Muscle layer of colon (tissue), 2 donors: ENCODE results near the gene SPOUT1.
"Not testable (repeated sequence)": the region's sequence is repeated elsewhere in the genome, so short reads cannot be mapped to it uniquely, and the experiment has no call there.

Experiments used
- H3K27ac ChIP-seq: one replicate; pipeline ENCODE4 v1.7.0; 2013; ENCODE audit warnings: low read depth, mild to moderate bottlenecking, low read length, moderate library complexity
- H3K27me3 ChIP-seq, 2 donors: one replicate each; pipeline ENCODE4 v1.7.0; 2013; ENCODE audit warnings: low read length in 2 of 2, mild to moderate bottlenecking in 2 of 2; ENCODE audit not compliant: insufficient read depth in 2 of 2, control insufficient read depth in 1 of 2
- H3K36me3 ChIP-seq: one replicate; pipeline ENCODE4 v1.7.0; 2013; ENCODE audit warnings: mild to moderate bottlenecking, low read length; ENCODE audit not compliant: insufficient read depth
- H3K4me1 ChIP-seq: one replicate; pipeline ENCODE4 v1.7.0; 2013; ENCODE audit warnings: mild to moderate bottlenecking, low read length; ENCODE audit not compliant: insufficient read depth
- H3K4me3 ChIP-seq, 2 donors: one replicate each; pipeline ENCODE4 v1.7.0; 2013; ENCODE audit warnings: low read length in 2 of 2, low read depth in 1 of 2, mild to moderate bottlenecking in 1 of 2, moderate library complexity in 1 of 2
- H3K9ac ChIP-seq: one replicate; pipeline ENCODE4 v1.7.0; 2013; ENCODE audit warnings: low read length
- H3K9me3 ChIP-seq: one replicate; pipeline ENCODE4 v1.7.0; 2013; ENCODE audit warnings: mild to moderate bottlenecking, low read length
- donor health status: abdominal sarcoma.
- donor health status: Adenocarcinoma of cecum.

SPOUT1 gene

DNA sequence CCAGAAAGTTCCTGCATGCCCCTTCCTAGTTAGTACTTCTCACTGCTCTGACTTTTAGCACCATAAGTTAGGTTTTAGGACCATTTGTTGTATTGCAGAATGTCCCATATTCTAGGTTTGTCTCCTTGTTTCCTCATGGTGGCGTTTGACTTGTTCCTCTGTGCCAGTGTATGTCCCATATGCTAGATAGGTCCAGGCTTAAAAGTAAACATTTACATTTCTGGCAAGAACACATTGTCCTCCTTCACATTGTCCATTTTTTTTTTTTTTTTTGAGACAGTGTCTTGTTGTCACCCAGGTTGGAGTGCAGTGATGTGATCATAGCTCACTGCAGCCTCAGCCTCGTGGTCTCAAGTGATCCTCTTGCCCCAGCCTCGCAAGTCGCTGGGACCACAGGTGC is 27.1 kb downstream of the SPOUT1 start:
- no peaks in the 10 kb centered on the region for H3K9me3 ChIP-seq
- H3K4me3 ChIP-seq: no peak overlapping the region
- no peaks in the 10 kb centered on the region for H3K4me1 ChIP-seq
- no peak overlapping the region for H3K9ac ChIP-seq
- no peak overlapping the region for H3K27ac ChIP-seq
- H3K27me3 ChIP-seq: no peaks in the 10 kb centered on the region
- peaks cover 53% of the 10 kb centered on the region for H3K36me3 ChIP-seq

DNA sequence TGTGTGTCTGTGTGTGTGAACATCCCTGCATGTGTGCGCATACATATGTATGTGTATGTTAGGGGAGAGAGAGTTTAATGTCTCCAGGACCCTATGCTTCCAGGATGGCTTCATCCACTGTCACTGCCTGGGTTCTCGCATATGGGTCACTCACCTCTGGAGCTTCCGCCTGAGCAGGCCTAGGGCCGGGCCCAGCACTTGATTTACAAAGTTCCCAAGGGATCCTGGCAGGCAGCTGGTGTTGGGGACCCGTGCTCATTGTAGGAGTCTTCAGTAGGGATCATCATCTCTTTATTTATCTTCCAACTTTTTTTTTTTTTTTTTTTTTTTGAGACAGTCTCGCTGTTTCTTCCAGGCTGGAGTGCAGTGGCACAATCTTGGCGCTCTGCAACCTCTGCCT is 29.5 kb downstream of the SPOUT1 start:
- no peak overlapping the region for H3K9ac ChIP-seq
- H3K27ac ChIP-seq: no peak overlapping the region
- H3K4me3 ChIP-seq: no peak overlapping the region
- no peaks in the 10 kb centered on the region for H3K9me3 ChIP-seq
- no peaks in the 10 kb centered on the region for H3K4me1 ChIP-seq
- H3K27me3 ChIP-seq: no peaks in the 10 kb centered on the region
- H3K36me3 ChIP-seq: peaks cover 43% of the 10 kb centered on the region

DNA sequence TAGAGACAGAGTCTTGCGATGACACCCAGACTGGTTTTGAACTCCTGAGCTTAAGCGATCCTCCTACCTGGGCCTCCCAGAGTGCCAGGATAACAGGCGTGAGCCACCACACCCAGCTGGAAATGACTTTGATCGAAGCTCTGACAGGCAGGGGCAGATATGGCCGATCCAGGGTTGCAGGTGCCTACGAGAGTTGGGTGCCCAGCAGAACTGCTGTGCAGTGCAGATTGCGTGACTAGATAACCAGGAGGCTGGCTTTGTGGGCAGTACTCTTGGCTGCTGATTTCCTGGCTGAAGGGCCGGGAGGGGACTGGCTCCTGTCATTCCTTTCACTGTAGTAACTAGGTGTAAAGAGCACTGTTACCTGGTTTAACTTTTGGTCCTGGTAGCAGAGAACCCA is 30.7 kb downstream of the SPOUT1 start:
- Histone ChIP-seq H3K27ac (no peak overlapping the region), H3K4me3 (no peak overlapping the region), H3K9me3 (no peaks in the 10 kb centered on the region), H3K36me3 (peaks cover 38% of the 10 kb centered on the region), H3K27me3 (no peaks in the 10 kb centered on the region), H3K4me1 (no peaks in the 10 kb centered on the region), H3K9ac (no peak overlapping the region)

DNA sequence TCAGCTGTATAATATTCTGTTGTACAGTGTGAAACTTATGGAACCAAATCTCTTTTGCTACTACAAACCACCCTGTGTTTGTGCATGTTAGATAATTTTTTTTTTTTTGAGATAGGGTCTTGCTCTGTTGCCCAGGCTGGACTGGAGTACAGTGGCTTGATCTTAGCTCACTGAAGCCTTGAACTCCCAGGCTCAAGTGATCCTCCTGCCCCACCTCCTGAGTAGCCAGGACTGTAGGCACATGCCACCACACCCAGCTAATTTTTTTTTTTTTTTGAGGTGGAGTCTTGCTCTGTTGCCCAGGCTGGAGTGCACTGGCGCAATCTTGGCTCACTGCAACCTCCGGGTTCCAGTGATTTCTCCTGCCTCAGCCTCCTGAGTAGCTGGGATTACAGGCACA is 34.6 kb downstream of the SPOUT1 start:
- not testable (repeated sequence) for H3K4me3 ChIP-seq, H3K27ac ChIP-seq, H3K27me3 ChIP-seq, H3K9ac ChIP-seq, H3K9me3 ChIP-seq, H3K4me1 ChIP-seq
- H3K36me3 ChIP-seq: peaks cover 55% of the 10 kb centered on the region

DNA sequence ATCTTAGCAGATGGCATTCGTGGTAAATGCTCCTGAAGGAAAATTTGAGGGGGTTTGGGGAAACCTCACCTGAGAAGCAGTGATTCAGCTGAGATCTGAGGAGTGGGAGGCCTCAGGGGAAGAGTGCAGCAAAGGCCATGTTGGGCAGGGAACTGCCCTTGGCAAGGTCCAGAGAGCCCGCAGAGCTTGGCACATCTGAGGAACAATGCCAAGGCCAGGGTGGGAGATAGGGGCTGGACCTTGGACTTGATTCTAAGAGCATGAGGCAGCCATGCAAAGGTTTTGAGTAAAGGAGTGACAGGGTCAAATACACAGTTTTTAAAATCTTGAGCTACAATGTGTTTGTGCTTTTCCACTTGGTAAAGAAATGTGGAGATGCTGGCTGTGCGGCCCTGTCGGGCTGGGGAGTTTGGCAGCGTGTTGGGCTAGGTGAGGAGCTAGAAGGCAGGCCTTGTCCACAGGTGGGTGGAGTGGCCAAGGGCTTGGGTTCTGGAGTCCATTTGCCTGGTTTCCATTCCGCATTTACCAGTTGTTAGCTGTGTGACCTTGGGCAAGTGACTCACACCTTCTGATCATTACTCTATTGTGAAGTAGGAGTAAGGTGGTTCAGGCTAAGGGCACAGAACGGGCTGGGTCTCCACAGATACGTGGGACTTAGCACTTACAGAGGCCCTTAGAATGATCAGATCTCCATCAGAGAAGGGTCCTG is 36.5 kb downstream of the SPOUT1 start:
- Histone ChIP-seq H3K4me3 (no peak overlapping the region), H3K4me1 (peaks cover 6% of the 10 kb centered on the region), H3K9me3 (no peaks in the 10 kb centered on the region), H3K27ac (no peak overlapping the region), H3K27me3 (no peaks in the 10 kb centered on the region), H3K9ac (no peak overlapping the region), H3K36me3 (peaks cover 44% of the 10 kb centered on the region)

DNA sequence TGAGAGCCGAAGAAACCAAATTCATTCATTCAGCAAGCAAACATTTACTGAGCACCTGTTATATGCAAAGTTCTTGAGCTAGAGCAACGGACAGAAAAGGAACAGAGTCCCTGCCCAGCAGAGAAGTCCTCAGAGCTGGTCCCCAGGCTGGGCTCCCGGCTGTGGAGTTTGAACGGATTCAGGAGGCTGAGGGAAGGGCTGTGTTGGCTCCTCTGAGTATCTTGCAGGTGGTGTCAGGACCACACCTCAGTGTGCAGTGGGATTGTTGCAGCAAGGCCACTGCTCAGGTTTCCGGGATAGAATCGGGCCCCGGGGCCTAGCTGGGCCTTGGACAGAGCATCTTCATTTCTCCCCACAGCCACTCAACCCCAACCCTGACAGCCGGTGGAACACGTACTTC is 37.5 kb downstream of the SPOUT1 start:
- Histone ChIP-seq H3K4me3 (no peak overlapping the region), H3K27ac (no peak overlapping the region), H3K36me3 (peaks cover 41% of the 10 kb centered on the region), H3K9me3 (no peaks in the 10 kb centered on the region), H3K9ac (no peak overlapping the region), H3K27me3 (no peaks in the 10 kb centered on the region), H3K4me1 (peaks cover 10% of the 10 kb centered on the region)

DNA sequence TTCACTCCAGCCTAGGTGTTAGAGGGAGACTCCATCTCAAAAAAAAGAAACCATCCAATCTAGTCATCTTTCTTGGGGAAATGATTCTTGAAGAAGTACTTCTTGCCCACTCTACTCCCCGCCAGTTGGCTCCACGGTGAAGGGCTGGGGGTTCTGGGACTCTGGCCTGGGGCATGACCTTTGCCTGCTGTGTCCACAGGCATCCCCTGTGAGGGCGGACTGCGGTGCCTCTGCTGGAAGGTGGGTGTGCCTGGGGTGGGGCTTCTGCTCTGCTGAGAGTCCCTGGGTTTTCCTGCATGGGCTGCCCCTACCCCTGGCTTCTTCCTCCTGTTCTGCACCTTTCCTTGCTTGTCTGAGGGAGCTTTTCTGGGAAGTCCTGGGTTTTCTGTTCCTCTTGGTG is 39.1 kb downstream of the SPOUT1 start:
- Histone ChIP-seq H3K9me3 (no peaks in the 10 kb centered on the region), H3K9ac (no peak overlapping the region), H3K4me3 (no peak overlapping the region), H3K36me3 (peaks cover 37% of the 10 kb centered on the region), H3K27me3 (no peaks in the 10 kb centered on the region), H3K4me1 (peaks cover 15% of the 10 kb centered on the region), H3K27ac (no peak overlapping the region)

DNA sequence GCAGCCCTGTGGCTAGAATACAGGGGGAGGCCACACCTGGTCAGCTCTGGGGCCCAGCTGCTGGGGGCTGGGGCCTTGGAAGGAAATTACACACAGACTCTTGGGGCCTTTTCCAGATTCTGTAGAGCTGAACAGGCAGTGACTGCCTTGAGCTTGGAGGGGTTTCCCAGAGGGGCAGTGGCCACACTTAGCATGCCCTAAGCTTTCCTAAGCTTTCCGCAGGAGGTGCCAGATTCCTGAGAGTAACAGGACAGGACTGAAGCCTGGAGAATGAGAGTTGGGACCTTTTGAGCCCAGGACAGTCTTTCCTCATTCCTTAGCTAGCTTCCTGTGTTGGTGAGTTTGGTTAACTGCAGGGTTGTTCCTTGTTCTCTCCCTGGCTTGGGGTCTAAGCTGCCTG is 41.1 kb downstream of the SPOUT1 start:
- Histone ChIP-seq H3K36me3 (peaks cover 33% of the 10 kb centered on the region), H3K27ac (no peak overlapping the region), H3K27me3 (no peaks in the 10 kb centered on the region), H3K4me1 (peaks cover 15% of the 10 kb centered on the region), H3K4me3 (no peak overlapping the region), H3K9me3 (no peaks in the 10 kb centered on the region), H3K9ac (peak overlapping the region; percentile 5)

DNA sequence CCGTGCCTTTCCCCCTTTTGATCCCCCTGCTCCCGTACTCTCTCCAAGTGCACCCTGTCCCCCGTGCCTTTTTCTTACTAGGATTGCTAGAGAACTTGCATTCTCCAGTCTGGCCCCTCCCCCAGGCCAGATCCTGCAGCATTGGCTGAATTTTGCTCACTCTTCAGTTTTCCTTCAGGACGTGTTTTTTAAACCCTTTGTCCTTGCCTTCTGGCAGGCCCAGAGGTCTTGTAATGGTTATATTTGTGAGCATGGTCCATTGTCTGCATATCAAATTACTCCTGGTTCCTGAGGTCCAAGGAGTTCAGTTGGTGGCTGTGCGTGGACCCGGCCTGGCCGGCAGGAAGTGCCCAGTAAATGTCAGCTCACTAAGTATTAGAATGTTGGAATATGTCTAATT is 41.9 kb downstream of the SPOUT1 start:
- Histone ChIP-seq H3K9me3 (no peaks in the 10 kb centered on the region), H3K9ac (peak overlapping the region; percentile 5), H3K36me3 (peaks cover 26% of the 10 kb centered on the region), H3K27ac (peak overlapping the region; percentile 76), H3K27me3 (no peaks in the 10 kb centered on the region), H3K4me3 (peak overlapping the region; percentile 76 to 99), H3K4me1 (peaks cover 15% of the 10 kb centered on the region)

DNA sequence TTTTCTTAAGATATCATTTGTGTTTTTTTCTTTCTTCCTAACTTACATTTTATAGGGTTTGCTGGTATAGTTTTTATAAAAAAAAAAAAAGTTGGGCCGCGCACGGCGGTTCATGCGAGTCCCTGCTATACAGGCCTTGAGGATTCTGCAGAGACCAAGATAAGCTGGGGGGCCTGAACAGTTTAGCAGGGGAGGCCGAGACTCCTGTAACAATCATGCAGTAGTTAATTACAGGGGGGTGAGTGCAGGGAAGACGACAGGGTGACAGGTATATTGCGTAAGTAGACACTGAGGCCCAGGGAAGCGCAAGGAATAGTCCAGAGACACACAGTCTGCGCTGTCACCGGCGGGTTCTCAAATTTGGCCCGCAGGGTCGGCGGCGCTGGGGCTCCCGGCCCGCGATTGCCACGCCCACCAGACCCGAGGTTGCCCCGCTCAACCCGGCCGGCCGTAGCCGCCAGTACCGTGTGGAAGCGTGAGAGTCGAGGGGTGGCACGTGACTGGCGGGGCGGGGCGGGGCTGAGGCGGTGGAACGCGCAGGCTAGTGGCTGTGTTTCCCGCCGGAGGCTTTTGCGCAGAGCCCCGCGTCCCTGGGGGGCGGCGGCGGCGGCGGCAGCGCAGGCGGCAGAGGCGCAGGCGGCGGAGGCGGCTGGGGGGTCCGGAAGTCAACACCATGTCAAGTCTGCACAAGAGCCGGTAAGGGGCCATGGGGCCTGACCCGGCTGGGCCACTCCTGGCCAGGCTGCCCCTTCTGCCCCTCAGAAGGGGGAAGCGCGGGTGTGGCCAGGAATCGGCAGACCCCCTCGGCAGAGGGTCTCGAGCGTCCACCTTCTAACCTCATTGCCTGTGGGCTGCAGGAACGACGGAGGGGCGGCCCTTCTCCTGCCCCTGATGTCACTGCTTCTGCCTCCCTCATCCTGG is 42.7 kb downstream of the SPOUT1 start, which contains the start of gene TBC1D13:
Gene TBC1D13, plus strand, starts transcription at position 573 of the 921 bp plus-strand sequence. Its CDS starts 101 bp downstream, at position 674.
- H3K9me3 ChIP-seq: no peaks in the 10 kb centered on the region
- H3K27me3 ChIP-seq: no peaks in the 10 kb centered on the region
- H3K9ac ChIP-seq: peak within 1 kb of the TSS; percentile 5
- H3K4me1 ChIP-seq: peaks cover 15% of the 10 kb centered on the region
- peaks cover 18% of the 10 kb centered on the region for H3K36me3 ChIP-seq
- H3K4me3 ChIP-seq: peak within 1 kb of the TSS; percentile 83 to 99
- peak within 1 kb of the TSS; percentile 76 for H3K27ac ChIP-seq

DNA sequence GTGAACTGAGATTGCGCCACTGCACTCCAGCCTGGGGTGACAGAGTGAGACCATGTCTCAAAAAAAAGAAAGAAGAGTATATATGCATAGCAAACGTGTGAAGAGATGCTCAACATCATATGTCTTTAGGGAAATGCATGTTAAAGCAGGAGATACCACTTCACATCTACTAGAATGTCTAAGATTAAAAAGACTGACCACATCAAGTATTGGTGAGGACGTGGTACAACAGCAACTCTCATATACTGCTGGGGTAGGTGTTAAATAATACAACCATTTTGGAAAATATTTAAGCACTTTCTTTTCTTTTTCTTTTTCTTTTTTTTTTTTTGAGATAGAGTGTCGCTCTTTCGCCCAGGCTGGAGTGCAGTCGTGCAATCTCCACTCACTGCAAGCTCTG is 44.2 kb downstream of the SPOUT1 start:
- H3K36me3 ChIP-seq: peaks cover 4% of the 10 kb centered on the region
- H3K9ac ChIP-seq: no peak overlapping the region
- no peak overlapping the region for H3K27ac ChIP-seq
- peaks cover 15% of the 10 kb centered on the region for H3K4me1 ChIP-seq
- no peaks in the 10 kb centered on the region for H3K27me3 ChIP-seq
- H3K9me3 ChIP-seq: no peaks in the 10 kb centered on the region
- no peak overlapping the region for H3K4me3 ChIP-seq
